Putamen (tissue), 1 donor: ENCODE results near the gene FSCN2.

Experiments
- DNase-seq: peaks from one replicate; pipeline ENCODE4 v3.0.0-alpha.2; 2016; ENCODE audit warnings: low spot score

Gene FSCN2

DNA sequence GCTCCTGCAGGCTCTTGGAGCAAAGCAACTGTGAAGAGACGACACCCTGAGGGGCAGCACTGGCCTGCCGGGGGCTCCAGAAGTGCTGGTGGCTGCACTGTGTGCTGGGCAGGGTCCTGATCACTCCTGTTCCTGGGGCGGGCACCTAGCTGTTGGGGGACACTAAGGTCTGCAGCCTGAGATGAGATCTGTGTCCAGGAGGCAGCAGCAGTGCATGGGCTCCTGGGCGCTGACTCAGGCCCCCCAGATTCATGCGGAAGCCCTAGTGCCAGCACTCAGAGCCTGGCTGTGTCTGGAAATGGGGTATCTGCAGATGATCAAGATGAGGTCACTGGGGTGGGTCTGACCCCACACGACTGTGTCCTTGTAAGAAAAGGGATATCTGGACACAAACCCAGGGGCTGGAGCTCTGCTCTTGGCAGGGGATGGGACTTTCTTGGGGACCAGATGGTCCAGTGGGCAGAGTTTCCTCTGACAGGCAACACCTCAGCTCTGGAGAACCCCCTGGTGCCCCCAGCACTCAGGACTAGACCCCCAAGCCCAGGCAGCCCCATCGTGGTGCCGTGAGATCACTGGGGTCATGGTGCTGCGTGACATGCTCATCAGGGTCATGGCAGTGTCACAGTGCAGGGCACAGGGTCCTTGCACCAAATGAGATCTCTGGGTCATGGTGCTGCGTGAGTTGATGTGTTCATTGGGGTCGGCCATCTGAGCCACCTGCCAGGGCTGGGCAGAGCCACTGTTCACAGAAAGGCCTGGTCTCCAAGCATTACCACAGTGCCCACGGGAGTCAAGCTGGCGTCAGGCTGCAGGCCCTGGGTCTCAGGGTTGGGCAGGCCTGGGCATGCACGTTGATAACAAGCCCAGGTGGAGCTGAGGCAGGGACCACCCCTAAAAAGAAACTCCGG lies 14.5 kb downstream of the FSCN2 start:
- no peak for DNase-seq

DNA sequence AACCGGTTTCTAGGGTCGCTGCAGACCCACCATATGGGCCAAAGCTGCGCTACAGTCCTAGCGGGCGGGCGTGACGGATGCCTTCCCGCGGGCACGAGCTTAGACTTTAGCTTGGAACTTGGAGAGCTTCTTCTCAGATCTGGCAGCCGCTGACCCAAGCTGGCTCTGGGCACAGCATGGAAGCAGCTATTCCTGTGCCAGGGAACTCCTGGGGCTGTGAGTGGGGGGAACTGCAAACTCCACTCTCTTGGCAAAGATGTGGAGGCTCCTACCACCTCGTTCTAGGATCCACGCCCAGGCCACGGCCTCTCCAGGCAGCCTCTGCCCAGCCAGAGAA lies 15.1 kb downstream of the FSCN2 start:
- DNase-seq: no peak

- DNase-seq: no peak
Measured at GRCh38 chr17:81543756-81544155, 15.6 kb downstream of the FSCN2 start.

- DNase-seq: no peak
Measured at GRCh38 chr17:81544281-81544974, 16.3 kb downstream of the FSCN2 start.

DNA sequence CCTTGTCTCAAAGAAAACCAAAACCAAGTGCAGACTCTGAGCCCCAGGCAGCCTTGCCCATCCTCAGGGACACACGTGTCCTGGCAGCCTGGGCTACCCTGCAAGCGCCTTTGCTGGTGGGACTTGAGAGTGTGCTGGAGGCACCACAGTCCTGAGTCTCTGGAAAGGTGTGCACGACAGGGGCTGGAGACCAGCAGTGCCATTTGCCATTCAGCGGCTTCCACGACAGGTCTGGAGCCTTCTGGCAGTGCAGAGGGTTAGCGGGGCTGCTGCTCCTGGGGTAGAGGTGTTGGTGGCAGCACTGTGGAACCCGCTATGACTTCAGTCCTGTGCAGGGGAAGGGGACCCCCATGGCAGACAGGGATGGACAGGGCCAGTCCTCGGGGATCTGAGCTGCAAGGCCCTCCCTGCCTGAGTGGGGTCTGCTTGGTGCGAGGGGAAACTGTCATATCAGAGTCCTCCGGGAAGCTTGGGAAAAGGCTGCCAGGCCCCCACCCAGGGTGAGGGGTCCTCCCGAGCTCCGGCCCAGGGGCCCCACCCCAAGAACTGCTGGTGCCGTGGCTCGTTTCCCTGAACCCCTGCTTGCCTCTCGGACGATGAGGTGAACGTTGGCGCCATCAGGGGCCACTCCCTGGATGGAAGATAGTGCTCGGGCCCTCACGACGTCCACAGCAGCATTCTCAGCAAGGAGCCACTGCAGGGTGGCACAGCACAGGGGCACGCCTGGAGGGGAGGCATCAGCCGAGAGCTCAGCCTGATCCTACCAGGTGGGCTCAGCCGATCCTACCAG lies 17.2 kb downstream of the FSCN2 start:
- DNase-seq: no peak

DNA sequence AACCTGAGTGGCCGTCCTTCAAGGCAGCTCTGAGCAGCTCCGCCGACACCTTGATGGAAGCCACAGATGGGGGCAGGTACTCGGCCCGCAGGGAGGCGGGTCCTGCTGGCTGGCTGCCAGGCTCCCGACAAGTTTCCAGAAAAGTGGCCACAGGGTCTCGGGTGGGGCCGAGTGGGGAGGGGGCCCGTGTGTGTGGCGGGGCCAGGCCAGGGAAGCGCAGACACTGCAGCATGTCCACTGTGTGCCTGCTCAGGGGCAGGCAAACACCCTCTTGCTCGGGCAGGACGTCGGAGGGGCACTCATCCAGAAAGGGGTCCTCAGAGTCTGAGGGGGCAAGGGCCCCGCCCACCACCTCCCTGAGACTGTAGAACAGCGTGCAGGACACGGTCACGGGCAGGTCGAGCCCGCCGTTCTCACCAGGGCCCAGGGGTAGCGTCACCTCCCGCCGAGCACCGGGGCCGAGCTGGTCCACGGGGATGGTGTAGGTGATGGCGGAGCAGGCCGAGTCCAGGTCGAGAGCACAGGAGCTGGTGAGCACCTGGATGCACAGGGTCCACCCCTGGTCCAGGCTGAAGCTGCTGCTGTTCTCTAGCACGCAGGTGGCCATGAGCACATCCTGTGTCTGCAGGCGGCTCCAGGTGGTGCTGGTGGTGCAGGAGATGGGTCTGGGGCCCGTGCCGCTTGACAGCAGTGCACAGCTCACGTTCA lies 18.9 kb downstream of the FSCN2 start:
- DNase-seq: no peak

GRCh38 chr17:81547614-81547982 lies 19.4 kb downstream of the FSCN2 start:
- no peak for DNase-seq

DNA sequence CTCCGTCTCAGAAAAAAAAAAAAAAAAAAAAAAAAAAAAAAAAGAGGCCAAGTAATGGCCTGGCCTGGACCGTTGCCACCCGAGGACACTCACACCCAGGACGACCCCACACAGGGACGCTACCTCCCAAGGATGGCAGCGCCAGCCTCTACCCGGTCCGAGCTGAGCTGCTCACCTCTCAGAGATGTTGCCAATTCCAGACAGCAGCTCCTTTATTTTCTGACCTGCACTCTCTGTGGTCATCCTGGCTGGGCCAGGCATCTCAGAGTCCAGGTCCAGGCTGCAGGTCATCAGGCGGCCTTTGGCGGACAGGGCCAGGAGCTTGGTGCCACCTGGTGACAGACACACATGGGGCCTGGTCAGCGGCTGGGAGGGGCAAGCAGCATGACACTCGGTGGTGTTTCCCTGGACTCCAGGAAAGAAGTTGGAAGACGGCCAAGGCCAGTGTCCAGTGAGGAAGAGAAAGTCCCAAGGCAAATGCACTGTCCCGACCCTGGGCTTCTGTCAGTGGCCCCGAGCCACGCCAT lies 20.9 kb downstream of the FSCN2 start:
- no peak for DNase-seq

GRCh38 chr17:81549826-81550225 lies 21.6 kb downstream of the FSCN2 start:
- DNase-seq: no peak

DNA sequence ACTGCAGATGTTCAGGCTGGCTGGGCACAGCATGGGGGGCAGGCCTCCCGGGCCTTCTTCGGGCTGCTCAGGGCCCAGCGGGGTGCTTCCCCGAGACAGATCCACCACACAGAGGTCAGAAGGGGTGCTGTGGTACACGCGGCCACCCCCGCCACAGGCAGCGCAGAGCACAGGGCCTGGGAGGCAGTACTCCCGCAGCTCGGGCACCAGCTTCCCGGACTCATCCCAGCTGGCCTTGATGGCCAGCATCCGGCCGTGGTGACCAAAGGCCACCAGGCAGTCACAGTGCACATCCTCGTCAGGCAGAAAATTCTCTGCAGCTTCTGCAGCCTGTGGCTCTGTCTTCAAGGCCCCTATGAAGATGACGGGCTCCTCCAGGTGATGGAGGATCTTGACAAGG lies 22.1 kb downstream of the FSCN2 start:
- no peak for DNase-seq

- no peak for DNase-seq
Measured at GRCh38 chr17:81550830-81551457, 22.8 kb downstream of the FSCN2 start.

DNA sequence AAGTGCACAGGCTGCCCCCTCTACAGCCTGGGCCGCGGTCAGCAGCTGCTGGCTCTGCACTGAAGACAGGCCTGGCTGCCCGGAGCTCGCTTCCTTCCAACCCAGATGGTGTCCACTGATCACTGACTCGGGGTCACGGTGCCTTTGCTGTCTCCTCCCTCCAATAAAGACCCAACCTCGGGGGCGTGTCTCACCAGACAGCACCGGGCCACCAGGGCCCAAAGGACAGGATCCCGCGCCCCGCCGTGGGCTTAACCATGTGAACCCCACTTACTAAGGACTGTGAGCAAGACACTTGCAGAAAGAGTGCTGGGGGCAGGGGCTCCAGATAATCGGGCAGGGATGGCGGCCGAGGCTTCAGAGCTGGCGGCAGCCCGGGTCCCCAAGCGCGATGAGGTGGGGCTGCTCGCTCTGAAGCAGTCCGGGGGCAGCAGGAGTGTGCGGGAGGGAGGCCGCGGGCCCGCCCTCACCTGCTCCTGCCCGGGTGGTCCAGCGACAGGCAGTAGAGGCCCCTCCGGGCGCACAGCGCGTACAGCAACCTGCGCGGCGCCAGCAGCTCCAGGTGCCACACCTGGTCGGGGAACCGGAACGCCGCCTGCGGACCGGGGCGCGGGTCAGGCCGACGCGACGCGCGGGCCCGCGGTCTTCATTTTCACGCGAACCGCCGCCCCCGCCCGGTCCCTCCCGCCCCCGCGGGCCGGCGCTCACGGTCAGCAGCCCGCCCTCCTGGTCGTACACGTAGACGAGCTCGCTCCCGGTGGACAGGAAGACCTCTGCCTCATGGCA lies 23.5 kb downstream of the FSCN2 start:
- DNase-seq: no peak

DNA sequence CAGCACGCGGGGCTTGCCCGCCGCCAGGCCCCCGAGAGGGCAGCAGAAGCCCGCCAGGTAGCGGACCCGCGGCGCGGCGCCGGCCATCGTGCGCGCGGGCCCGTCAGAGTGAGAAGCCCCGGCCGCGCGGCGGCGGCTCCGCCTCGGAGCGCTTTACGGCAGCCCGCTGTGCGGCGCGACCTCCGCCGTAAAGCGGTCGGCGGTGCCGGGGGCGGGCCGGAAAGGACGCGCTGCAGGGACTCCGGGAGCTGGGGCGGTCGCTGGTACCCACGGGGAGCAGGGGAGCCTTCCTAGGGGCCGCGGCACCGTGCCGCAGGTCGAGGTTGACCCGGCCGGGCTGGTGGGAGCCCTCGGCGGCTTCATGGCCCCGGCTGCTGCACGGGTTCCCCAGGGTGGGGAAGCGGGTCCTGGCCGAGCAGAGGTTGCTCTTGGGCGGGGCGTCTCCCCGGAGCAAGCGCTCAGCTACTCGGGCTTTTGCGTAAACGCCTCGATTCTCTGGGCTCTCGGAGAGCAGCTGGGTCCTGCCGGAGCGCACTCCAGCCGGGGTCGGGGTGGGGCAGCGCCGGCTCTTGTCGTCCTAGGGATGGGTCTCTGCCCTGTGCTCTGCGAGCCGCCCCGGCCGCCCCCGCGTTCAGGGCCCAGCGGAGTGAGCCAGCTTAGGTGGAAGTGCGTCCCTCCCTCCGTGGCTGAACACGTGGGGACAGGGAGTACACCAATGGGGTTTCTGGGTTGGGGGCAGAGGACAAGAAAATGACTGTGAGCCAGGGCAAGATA lies 24.3 kb downstream of the FSCN2 start, which contains the start of gene FAAP100:
TSS of gene FAAP100 (minus strand) at position 110 of the 774 bp plus-strand sequence. CDS start at position 87, 23 bp downstream.
- peak; percentile 76 for DNase-seq

- peak; percentile 52 for DNase-seq
Measured at GRCh38 chr17:81553018-81553615, 24.9 kb downstream of the FSCN2 start.

DNA sequence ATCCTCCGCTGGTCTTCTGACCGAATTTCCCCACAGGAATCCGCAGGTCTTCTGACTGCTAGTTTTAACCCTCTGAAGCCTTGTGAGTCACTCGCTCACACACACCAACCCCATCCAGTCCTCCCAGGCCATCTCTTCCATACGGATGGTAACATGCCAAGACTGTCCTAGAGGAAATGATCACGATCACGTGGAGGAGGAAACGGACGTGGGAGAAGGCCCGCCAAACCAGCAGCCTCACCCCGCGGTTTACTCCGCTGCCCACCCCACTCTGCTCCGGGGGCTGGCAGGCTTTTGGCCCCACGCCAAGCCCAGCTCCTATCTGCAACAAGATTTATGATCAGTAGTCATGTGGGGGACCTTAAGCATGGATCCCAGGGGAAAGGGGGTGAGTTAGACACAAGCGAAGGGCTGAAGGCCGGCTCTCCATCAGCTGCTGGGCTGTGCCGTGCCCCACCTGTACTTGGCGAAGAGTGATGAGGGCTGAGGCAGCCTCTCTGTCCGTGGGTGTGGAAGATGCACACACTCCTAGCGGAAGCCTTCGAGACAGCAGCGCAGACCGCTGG lies 25.5 kb downstream of the FSCN2 start:
- no peak for DNase-seq

DNA sequence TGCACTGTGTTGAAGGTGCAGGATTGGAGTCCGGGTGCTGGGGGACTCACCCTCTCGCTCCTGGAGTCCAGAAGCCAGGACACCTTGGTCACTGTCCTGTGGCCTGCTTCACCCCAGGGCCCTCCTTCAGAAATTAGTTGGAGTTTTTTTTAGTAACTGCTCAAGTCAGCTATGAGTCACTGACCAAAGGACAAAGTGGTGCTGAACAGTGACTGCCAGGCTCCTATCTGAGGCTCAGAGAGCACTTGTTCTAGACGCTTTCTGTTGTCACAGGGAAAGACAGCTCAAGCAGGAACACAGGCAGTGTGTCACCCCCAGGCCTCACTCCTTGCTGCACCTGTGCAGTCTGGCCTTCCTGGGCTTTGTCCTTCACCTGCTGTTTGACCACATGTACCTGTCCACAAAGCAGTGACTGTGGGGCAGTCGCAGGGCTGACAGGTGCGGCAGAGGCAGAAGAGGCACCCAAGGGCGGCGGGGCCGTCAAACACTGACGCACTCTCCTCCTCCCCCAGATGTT lies 28.1 kb downstream of the FSCN2 start:
- DNase-seq: no peak

GRCh38 chr17:81556863-81557262 lies 28.7 kb downstream of the FSCN2 start:
- no peak for DNase-seq

DNA sequence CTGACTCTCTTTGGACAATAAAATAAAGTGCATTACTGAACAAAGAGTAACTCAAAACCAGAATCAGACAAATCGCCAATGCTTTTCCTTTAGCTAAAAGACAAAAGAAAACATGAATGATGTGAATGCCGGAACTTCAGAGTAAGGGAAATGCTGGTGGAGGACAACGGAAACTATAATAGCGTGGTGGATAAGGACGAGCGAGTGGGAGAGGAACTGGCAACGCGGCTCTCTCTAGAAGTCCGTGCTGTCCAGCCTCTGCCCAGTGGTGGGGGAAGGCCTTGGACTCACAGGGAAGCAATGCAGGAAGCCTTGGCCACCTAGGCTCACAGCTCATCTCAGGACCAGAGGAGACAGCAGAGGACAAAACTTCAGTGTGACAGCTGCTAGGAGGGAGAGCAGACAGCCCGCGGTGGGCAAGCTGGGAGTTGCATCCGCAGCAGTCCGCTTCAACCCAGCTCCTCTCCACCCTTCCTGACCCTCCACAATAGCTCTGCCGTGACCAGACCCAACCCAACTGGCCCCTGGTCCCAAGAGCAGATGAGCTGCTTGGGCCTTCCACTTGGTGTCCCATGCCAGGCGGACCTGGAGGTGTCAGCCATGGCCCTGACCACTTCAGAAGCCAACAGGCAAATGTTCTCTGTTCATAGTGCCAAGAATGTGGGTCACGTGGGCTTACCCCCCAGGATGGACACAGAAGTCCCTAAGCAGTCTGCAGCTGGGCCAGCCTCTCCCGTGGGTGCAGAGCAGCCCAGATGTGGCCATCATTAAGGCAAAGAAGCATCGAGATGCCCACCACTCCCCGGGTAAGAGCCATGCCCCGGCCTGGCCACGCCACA lies 29.3 kb downstream of the FSCN2 start:
- no peak for DNase-seq
